ENCODE measurements around the gene NPW. TPM values are rescaled to one million over a fixed set of nuclear protein-coding genes. Genes with fewer than 3 reads are reported as not detected.
A peak's percentile ranks its signal among the peaks of the same experiment; 100 is the strongest.

The NPW gene
- total and polyA plus RNA-seq, 8 donors, result 0.55 to 12.4 (median 2.0) TPM; not detected in 4

GRCh38 chr16:2013527-2013926 is 6.1 kb upstream of the NPW start:
- intact Hi-C loops (cut with DNase I; ENCODE audit: low total_unique reads), result no loop called here
- 86 to 95% (median 93%) methylated on average over 15 of the region's 15 CpGs for WGBS, 5 donors
- Histone ChIP-seq H3K27me3 (peaks cover 0 to 10% (median 0%) of the 10 kb centered on the region in 3 donors), H3K4me1 (peaks cover 11 to 26% (median 14%) of the 10 kb centered on the region in 4 donors), H3K4me3 (no peak overlapping the region), H3K27ac (no peak overlapping the region), H3K36me3 (no peaks in the 10 kb centered on the region), H3K9me3 (no peaks in the 10 kb centered on the region)
- no peak for DNase-seq
- TF ChIP-seq EP300 (IDR thresholded peaks at IDR 0.05) (no peak), POLR2A (IDR thresholded peaks at IDR 0.05) (no peak), POLR2AphosphoS5 (IDR thresholded peaks at IDR 0.05) (no peak), CTCF (IDR thresholded peaks at IDR 0.05) (no peak)

GRCh38 chr16:2015117-2015946 is 4.3 kb upstream of the NPW start:
- H3K4me3 ChIP-seq, result no peak overlapping the region
- H3K36me3 ChIP-seq, result no peaks in the 10 kb centered on the region
- H3K27me3 ChIP-seq, result peaks cover 15 to 28% (median 16%) of the 10 kb centered on the region in 3 donors
- H3K9me3 ChIP-seq, result no peaks in the 10 kb centered on the region
- intact Hi-C loops (cut with DNase I; ENCODE audit: low total_unique reads), result no loop called here
- DNase-seq, result peak; percentile 61 to 89
- peak overlapping the region; percentile 66 to 88 (median 79) for H3K27ac ChIP-seq
- H3K4me1 ChIP-seq, result peaks cover 13 to 28% (median 17%) of the 10 kb centered on the region in 4 donors
- TF ChIP-seq CTCF (IDR thresholded peaks at IDR 0.05) (no peak), POLR2A (IDR thresholded peaks at IDR 0.05) (no peak), EP300 (IDR thresholded peaks at IDR 0.05) (no peak), POLR2AphosphoS5 (IDR thresholded peaks at IDR 0.05) (peak in 2 of 3 donors; percentile 13 to 58)
- WGBS, 5 donors, result 44 to 70% (median 59%) methylated on average over 20 to 24 of the region's 24 CpGs

- DNase-seq, result no peak
Observed at GRCh38 chr16:2015947-2016208, 3.7 kb upstream of the NPW start.

GRCh38 chr16:2016407-2016922 is 3.1 kb upstream of the NPW start:
- intact Hi-C loops (cut with DNase I; ENCODE audit: low total_unique reads), result no loop called here
- H3K27ac ChIP-seq, result peak overlapping the region in 3 of 5 donors; percentile 66 to 88 (median 79)
- H3K9me3 ChIP-seq, result no peaks in the 10 kb centered on the region
- TF ChIP-seq CTCF (IDR thresholded peaks at IDR 0.05) (no peak), POLR2AphosphoS5 (IDR thresholded peaks at IDR 0.05) (no peak), POLR2A (IDR thresholded peaks at IDR 0.05) (no peak), EP300 (IDR thresholded peaks at IDR 0.05) (no peak)
- peaks cover 20 to 40% (median 27%) of the 10 kb centered on the region in 3 donors for H3K27me3 ChIP-seq
- H3K36me3 ChIP-seq, result no peaks in the 10 kb centered on the region
- WGBS, 5 donors, result 43 to 71% (median 56%) methylated on average over 8 to 13 of the region's 13 CpGs
- no peak for DNase-seq
- peaks cover 13 to 28% (median 18%) of the 10 kb centered on the region in 4 donors for H3K4me1 ChIP-seq
- no peak overlapping the region for H3K4me3 ChIP-seq

More at GRCh38 chr16:2015947-2016208, 3.7 kb upstream of the NPW start:
- Histone ChIP-seq H3K4me1 (peaks cover 13 to 28% (median 17%) of the 10 kb centered on the region in 4 donors), H3K36me3 (no peaks in the 10 kb centered on the region), H3K4me3 (no peak overlapping the region), H3K27me3 (peaks cover 20 to 34% (median 21%) of the 10 kb centered on the region in 3 donors), H3K27ac (peak overlapping the region; percentile 66 to 88 (median 79)), H3K9me3 (no peaks in the 10 kb centered on the region)
- TF ChIP-seq CTCF (IDR thresholded peaks at IDR 0.05) (no peak), EP300 (IDR thresholded peaks at IDR 0.05) (no peak), POLR2AphosphoS5 (IDR thresholded peaks at IDR 0.05) (no peak), POLR2A (IDR thresholded peaks at IDR 0.05) (no peak)
- 68 to 79% (median 70%) methylated on average over 7 of the region's 7 CpGs for WGBS, 5 donors
- intact Hi-C loops (cut with DNase I; ENCODE audit: low total_unique reads), result no loop called here

Measured in stomach (tissue), 9 donors.